CD14-positive monocyte (primary cell): Measurements from ENCODE around the gene OR6Y1. TPM values are rescaled to one million over a fixed set of nuclear protein-coding genes. Genes with fewer than 3 reads are reported as not detected.

Experiments
- DNase-seq, 3 donors: peaks; one replicate each; pipeline ENCODE4 v3.0.0-alpha.2; 2011 to 2022
- H2AFZ ChIP-seq: 2 replicates; pipeline ENCODE4 v1.6.0; 2012; ENCODE audit warnings: mild to moderate bottlenecking, low read depth, low read length, inconsistent platforms; ENCODE audit not compliant: insufficient read depth, poor library complexity, severe bottlenecking
- H3K27ac ChIP-seq, 2 donors: 1 replicate in 1 of 2; 2 replicates in 1 of 2; pipeline ENCODE4 v1.5.1; 2012 to 2013; ENCODE audit warnings: low read length in 2 of 2, control low read depth in 1 of 2, inconsistent platforms in 1 of 2, low read depth in 1 of 2, mild to moderate bottlenecking in 1 of 2
- H3K27me3 ChIP-seq, 2 donors: one replicate each; pipeline versions ENCODE4 v1.6.0 to v1.6.1; 2011 to 2013; ENCODE audit warnings: low read length in 2 of 2; ENCODE audit not compliant: control insufficient read depth in 2 of 2, insufficient read depth in 2 of 2
- H3K36me3 ChIP-seq, 2 donors: replicated peaks in 1 of 2; 1 replicate in 1 of 2; 2 replicates in 1 of 2; pipeline versions ENCODE4 v1.5.1 to v1.6.1; 2012 to 2013; ENCODE audit warnings: low read length in 2 of 2, control low read depth in 1 of 2, inconsistent platforms in 1 of 2, mild to moderate bottlenecking in 1 of 2; ENCODE audit not compliant: insufficient read depth in 2 of 2, control insufficient read depth in 1 of 2
- H3K4me1 ChIP-seq, 2 donors: 1 replicate in 1 of 2; 2 replicates in 1 of 2; pipeline versions ENCODE4 v1.5.1 to v1.6.1; 2012 to 2013; ENCODE audit warnings: low read length in 2 of 2, control low read depth in 1 of 2, inconsistent platforms in 1 of 2, mild to moderate bottlenecking in 1 of 2, moderate library complexity in 1 of 2; ENCODE audit not compliant: insufficient read depth in 2 of 2, control insufficient read depth in 1 of 2
- H3K4me2 ChIP-seq: replicated peaks from 2 replicates; pipeline ENCODE3; 2012; ENCODE audit warnings: low read length, moderate library complexity, mild to moderate bottlenecking; ENCODE audit not compliant: poor library complexity, severe bottlenecking; ENCODE audit errors: extremely low read depth
- H3K4me3 ChIP-seq, 3 experiments: fragments of 200-600 bp in 1 of 3; sonication (generic) in 1 of 3; replicated peaks in 1 of 3; 1 replicate in 2 of 3; 2 replicates in 1 of 3; pipeline ENCODE4 v1.5.1; 2011 to 2013; ENCODE audit warnings: low read length in 3 of 3, mild to moderate bottlenecking in 3 of 3, control low read depth in 2 of 3, low read depth in 2 of 3, inconsistent platforms in 1 of 3, moderate library complexity in 1 of 3
- H3K79me2 ChIP-seq: 2 replicates; pipeline ENCODE4 v1.6.0; 2012; ENCODE audit warnings: mild to moderate bottlenecking, control low read depth, inconsistent platforms, low read length, moderate library complexity; ENCODE audit not compliant: insufficient read depth
- H3K9ac ChIP-seq: 2 replicates; pipeline ENCODE4 v1.6.0; 2017; ENCODE audit warnings: low read length, mild to moderate bottlenecking; ENCODE audit not compliant: insufficient read depth, poor library complexity, severe bottlenecking
- H3K9me3 ChIP-seq, 2 donors: replicated peaks in 1 of 2; 1 replicate in 1 of 2; 2 replicates in 1 of 2; pipeline versions ENCODE4 v1.5.1 to v1.6.1; 2012 to 2013; ENCODE audit warnings: low read length in 2 of 2, control low read depth in 1 of 2; ENCODE audit not compliant: control insufficient read depth in 1 of 2, insufficient read depth in 1 of 2
- H4K20me1 ChIP-seq: 2 replicates; pipeline ENCODE4 v1.6.0; 2012; ENCODE audit warnings: mild to moderate bottlenecking, low read length, control low read depth, moderate library complexity; ENCODE audit not compliant: insufficient read depth
- H3K27ac Mint-ChIP-seq, 7 donors: one replicate each; pipeline ENCODE4 v1.8.0; 2020; ENCODE audit warnings: mild to moderate bottlenecking in 7 of 7, mixed read lengths in 7 of 7, moderate library complexity in 6 of 7, inconsistent platforms in 2 of 7
- H3K27me3 Mint-ChIP-seq, 3 donors: one replicate each; pipeline ENCODE4 v1.8.0; 2021 to 2022; ENCODE audit warnings: low read depth in 3 of 3, mild to moderate bottlenecking in 3 of 3, mixed read lengths in 3 of 3, moderate library complexity in 3 of 3, inconsistent platforms in 1 of 3
- H3K36me3 Mint-ChIP-seq, 2 donors: one replicate each; pipeline ENCODE4 v1.8.0; 2020; ENCODE audit warnings: mixed read lengths in 2 of 2, inconsistent platforms in 1 of 2, mild to moderate bottlenecking in 1 of 2
- H3K4me1 Mint-ChIP-seq: one replicate; pipeline ENCODE4 v1.8.0; 2020; ENCODE audit warnings: mild to moderate bottlenecking, mixed read lengths
- H3K4me3 Mint-ChIP-seq, 2 donors: one replicate each; pipeline ENCODE4 v1.8.0; 2020; ENCODE audit warnings: mild to moderate bottlenecking in 2 of 2, mixed read lengths in 2 of 2, moderate library complexity in 1 of 2
- H3K9me3 Mint-ChIP-seq, 7 donors: one replicate each; pipeline ENCODE4 v1.8.0; 2020 to 2022; ENCODE audit warnings: mixed read lengths in 7 of 7, mild to moderate bottlenecking in 6 of 7, moderate library complexity in 6 of 7, inconsistent platforms in 2 of 7
- WGBS: methylation state at CpG from one replicate; pipeline ENCODE4 v1.1.5; 2013; ENCODE audit warnings: missing lambda C conversion rate; ENCODE audit not compliant: insufficient coverage; 5-methylcytosine and 5-hydroxymethylcytosine counted together
- intact Hi-C, 2 donors: fragments of 100-400 bp; cut with micrococcal nuclease; formaldehyde crosslinking; loops; one replicate each; pipeline versions ENCODE4 v1.15.0 to v1.15.1; 2023
- polyA plus RNA-seq, 3 donors: library from polyadenylated mRNA; depleted of rRNA in 1 of 3; unstranded in 2 of 3; stranded (reverse) in 1 of 3; fragments of 300-500 nt in 2 of 3; fragments of >200 nt in 1 of 3; fragmentation: Illumina TruSeq in 2 of 3; gene quantifications; 1 replicate in 2 of 3; 2 replicates in 1 of 3; pipeline ENCODE4 v1.2.3, GENCODE V29; 2012 to 2021
- TF ChIP-seq, protein P1 (sequence below): fragments of 200-600 bp; IDR thresholded peaks from one replicate; pipeline ENCODE4 v1.8.0; 2022; ENCODE audit warnings: antibody characterized with exemption, mild to moderate bottlenecking

OR6Y1 gene
- polyA plus RNA-seq, 3 donors, result not detected

DNA sequence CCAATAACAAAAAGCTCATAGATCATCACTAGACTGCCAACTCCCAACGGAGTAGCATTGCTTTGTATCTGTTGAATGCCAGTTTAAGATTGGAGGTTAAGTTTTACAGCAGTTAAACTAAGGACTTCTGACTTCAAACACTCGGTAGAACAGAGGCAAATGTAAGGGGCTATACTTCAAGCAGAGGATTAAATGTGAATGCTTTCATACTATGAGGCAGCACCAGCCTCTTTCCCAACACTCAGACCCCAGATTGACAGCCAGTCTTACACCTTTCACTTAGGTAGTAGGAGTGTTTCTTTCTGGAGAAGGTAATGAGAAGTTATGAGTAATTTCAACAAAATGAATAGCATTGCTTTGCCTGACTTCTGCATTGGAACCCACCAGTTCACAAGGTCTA, 59.4 kb downstream of the OR6Y1 start:
- no peak for DNase-seq
- peaks cover 3 to 4% of the 10 kb centered on the region in 2 donors for H3K27me3 ChIP-seq
- WGBS, result no CpG with 5 or more reads among the region's 2 CpGs
- TF ChIP-seq, protein P1, sequence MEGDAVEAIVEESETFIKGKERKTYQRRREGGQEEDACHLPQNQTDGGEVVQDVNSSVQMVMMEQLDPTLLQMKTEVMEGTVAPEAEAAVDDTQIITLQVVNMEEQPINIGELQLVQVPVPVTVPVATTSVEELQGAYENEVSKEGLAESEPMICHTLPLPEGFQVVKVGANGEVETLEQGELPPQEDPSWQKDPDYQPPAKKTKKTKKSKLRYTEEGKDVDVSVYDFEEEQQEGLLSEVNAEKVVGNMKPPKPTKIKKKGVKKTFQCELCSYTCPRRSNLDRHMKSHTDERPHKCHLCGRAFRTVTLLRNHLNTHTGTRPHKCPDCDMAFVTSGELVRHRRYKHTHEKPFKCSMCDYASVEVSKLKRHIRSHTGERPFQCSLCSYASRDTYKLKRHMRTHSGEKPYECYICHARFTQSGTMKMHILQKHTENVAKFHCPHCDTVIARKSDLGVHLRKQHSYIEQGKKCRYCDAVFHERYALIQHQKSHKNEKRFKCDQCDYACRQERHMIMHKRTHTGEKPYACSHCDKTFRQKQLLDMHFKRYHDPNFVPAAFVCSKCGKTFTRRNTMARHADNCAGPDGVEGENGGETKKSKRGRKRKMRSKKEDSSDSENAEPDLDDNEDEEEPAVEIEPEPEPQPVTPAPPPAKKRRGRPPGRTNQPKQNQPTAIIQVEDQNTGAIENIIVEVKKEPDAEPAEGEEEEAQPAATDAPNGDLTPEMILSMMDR, result no peak
- no peak overlapping the region for H3K4me2 ChIP-seq
- no peaks in the 10 kb centered on the region for H3K79me2 ChIP-seq
- no peak overlapping the region for H3K27ac ChIP-seq
- H3K27me3 Mint-ChIP-seq, result peaks cover 2 to 5% (median 2%) of the 10 kb centered on the region in 3 donors
- no peaks in the 10 kb centered on the region for H3K36me3 ChIP-seq
- H3K4me3 ChIP-seq, result no peak overlapping the region
- no peak overlapping the region for H3K4me3 Mint-ChIP-seq
- H3K36me3 Mint-ChIP-seq, result no peaks in the 10 kb centered on the region
- H3K4me1 ChIP-seq, result no peaks in the 10 kb centered on the region
- H3K27ac Mint-ChIP-seq, result no peak overlapping the region
- no peaks in the 10 kb centered on the region for H3K9me3 Mint-ChIP-seq
- peaks cover 3% of the 10 kb centered on the region for H3K4me1 Mint-ChIP-seq
- no peak overlapping the region for H2AFZ ChIP-seq
- H4K20me1 ChIP-seq, result no peaks in the 10 kb centered on the region
- H3K9me3 ChIP-seq, result no peaks in the 10 kb centered on the region
- intact Hi-C loops, result loop anchor here in 1 of 2 donors (10.0 kb wide), 1 partner anchor 290 kb away; no protein-coding TSS in a partner anchor
- H3K9ac ChIP-seq, result no peak overlapping the region

Other genes with a start within 250 kb of the OR6Y1 start
- gene CD1B, start 222.9 kb downstream of the OR6Y1 start, polyA plus RNA-seq, result 1 to 10 TPM; 1.3 to 2.7 (median 2.3) TPM
- gene CD1E, start 200.5 kb downstream of the OR6Y1 start, polyA plus RNA-seq, result 1 to 10 TPM; 3.1 to 6.3 (median 3.3) TPM
- gene OR10T2, start 154.9 kb downstream of the OR6Y1 start, polyA plus RNA-seq, result not detected
- not detected for gene OR10K2, start 128.2 kb downstream of the OR6Y1 start, polyA plus RNA-seq
- gene OR10K1, start 92.6 kb downstream of the OR6Y1 start, polyA plus RNA-seq, result not detected
- not detected for gene OR10R2, start 82.2 kb downstream of the OR6Y1 start, polyA plus RNA-seq
- gene OR6P1, start 16.2 kb upstream of the OR6Y1 start, polyA plus RNA-seq, result not detected
- not detected for gene OR10X1, start 25.5 kb upstream of the OR6Y1 start, polyA plus RNA-seq
- not detected for gene OR10Z1, start 50.9 kb upstream of the OR6Y1 start, polyA plus RNA-seq
- gene SPTA1, start 132.3 kb upstream of the OR6Y1 start, polyA plus RNA-seq, result under 1 TPM in 2 of 3 donors, not detected in 1; 0.19 to 0.28 TPM
- gene OR6K2, start 146.2 kb upstream of the OR6Y1 start, polyA plus RNA-seq, result not detected
- not detected for gene OR6K3, start 166.3 kb upstream of the OR6Y1 start, polyA plus RNA-seq
- not detected for gene OR6K6, start 200.3 kb upstream of the OR6Y1 start, polyA plus RNA-seq
- gene OR6N1, start 217.8 kb upstream of the OR6Y1 start, polyA plus RNA-seq, result not detected
- gene OR6N2, start 226.8 kb upstream of the OR6Y1 start, polyA plus RNA-seq, result not detected